ENCODE results near the gene CPEB1. TPM values are rescaled to one million over a fixed set of nuclear protein-coding genes. Genes with fewer than 3 reads are reported as not detected.

CPEB1 gene
- total RNA-seq, 1 donor from 2014 or later, result 2.5 TPM

DNA sequence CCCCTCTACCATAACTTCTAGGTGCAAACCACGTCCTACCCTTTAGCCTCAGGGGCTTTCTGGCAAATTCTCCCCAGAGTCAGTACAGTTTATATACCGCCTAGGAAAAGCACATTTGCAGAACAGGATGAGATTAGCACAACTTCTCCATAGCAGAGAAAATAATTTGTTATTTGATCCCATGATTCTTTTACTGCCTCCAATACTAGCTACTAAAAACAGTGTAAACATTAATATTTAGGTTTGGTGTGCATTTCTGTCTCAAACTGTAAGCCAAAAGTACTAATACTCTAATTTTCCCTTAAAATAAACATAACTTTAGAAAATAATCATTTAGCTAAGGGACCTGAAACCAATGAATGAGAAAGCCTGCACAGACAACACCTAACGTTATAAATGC is 4.5 kb downstream of the CPEB1 start:
- Histone ChIP-seq H3K27ac (no peak overlapping the region), H3K36me3 (no peaks in the 10 kb centered on the region), H3K9me3 (no peaks in the 10 kb centered on the region), H3K27me3 (peaks cover 53% of the 10 kb centered on the region), H3K4me3 (no peak overlapping the region), H3K4me1 (peaks cover 11% of the 10 kb centered on the region)
- intact Hi-C loops (cut with DNase I), result no loop called here
- TF ChIP-seq CTCF (IDR thresholded peaks at IDR 0.05), result no peak
- DNase-seq, result no peak
- no peak for ATAC-seq

GRCh38 chr15:82641129-82641798 is 5.9 kb downstream of the CPEB1 start:
- Histone ChIP-seq H3K9me3 (no peaks in the 10 kb centered on the region), H3K27ac (no peak overlapping the region), H3K4me1 (no peaks in the 10 kb centered on the region), H3K27me3 (peaks cover 39% of the 10 kb centered on the region), H3K4me3 (no peak overlapping the region), H3K36me3 (no peaks in the 10 kb centered on the region)
- intact Hi-C loops (cut with DNase I), result no loop called here
- no peak for DNase-seq
- TF ChIP-seq CTCF (IDR thresholded peaks at IDR 0.05), result no peak
- ATAC-seq, result no peak

- intact Hi-C loops (cut with DNase I), result no loop called here
- no peak for TF ChIP-seq CTCF (IDR thresholded peaks at IDR 0.05)
- Histone ChIP-seq H3K9me3 (no peaks in the 10 kb centered on the region), H3K27ac (no peak overlapping the region), H3K4me1 (no peaks in the 10 kb centered on the region), H3K27me3 (peaks cover 33% of the 10 kb centered on the region), H3K4me3 (no peak overlapping the region), H3K36me3 (no peaks in the 10 kb centered on the region)
- DNase-seq (no peak), ATAC-seq (no peak)
Observed at GRCh38 chr15:82640672-82641071, 6.5 kb downstream of the CPEB1 start.

GRCh38 chr15:82635798-82636197 is 11.4 kb downstream of the CPEB1 start:
- DNase-seq, result no peak
- Histone ChIP-seq H3K9me3 (no peaks in the 10 kb centered on the region), H3K4me3 (no peak overlapping the region), H3K27me3 (no peaks in the 10 kb centered on the region), H3K36me3 (no peaks in the 10 kb centered on the region), H3K4me1 (no peaks in the 10 kb centered on the region), H3K27ac (no peak overlapping the region)
- ATAC-seq, result no peak
- intact Hi-C loops (cut with DNase I), result no loop called here
- no peak for TF ChIP-seq CTCF (IDR thresholded peaks at IDR 0.05)

DNA sequence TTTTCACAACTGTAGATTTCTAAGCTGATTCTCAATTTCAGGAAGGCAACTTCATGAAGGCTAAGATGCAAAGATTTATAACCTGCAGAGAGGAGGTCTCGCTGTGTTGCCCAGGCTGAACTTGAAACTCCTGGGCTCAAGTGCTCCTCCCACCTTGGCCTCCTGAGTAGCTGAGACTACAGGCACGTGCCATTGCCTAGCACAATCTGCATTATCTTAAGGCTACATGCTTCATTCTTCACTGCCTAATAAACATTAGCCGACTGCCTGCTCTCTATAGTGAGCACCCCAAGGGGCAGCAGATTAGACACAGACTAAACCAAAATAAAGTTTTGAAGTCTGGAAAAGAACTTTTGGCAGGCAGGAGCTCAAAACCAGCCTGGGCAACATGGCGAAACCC is 17.1 kb downstream of the CPEB1 start:
- TF ChIP-seq CTCF (IDR thresholded peaks at IDR 0.05), result no peak
- H3K27ac ChIP-seq, result no peak overlapping the region
- ATAC-seq, result no peak

DNA sequence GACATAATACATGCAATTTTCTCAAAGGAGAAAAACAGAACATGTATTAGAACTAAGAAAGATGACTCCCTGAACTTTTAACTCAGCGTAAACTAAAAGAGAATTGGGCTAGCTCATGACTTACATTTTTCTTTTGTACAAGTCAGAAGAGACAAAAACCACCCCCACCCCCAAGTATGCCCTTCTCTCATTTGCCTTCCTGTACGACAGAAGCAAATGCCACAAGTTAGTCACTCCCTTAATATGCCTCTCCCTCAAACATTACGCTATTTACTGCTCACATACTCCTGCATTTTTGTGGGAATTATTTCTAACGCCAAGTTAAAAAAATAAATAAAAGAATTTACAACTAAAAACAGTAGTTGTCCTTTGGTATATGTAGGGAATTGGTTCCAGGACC is 22.0 kb downstream of the CPEB1 start:
- DNase-seq (no peak), ATAC-seq (no peak)
- intact Hi-C loops (cut with DNase I), result no loop called here
- Histone ChIP-seq H3K9me3 (no peaks in the 10 kb centered on the region), H3K27ac (no peak overlapping the region), H3K4me1 (no peaks in the 10 kb centered on the region), H3K36me3 (no peaks in the 10 kb centered on the region), H3K27me3 (no peaks in the 10 kb centered on the region), H3K4me3 (no peak overlapping the region)
- TF ChIP-seq CTCF (IDR thresholded peaks at IDR 0.05), result no peak

More for the DNA sequence above, 17.1 kb downstream of the CPEB1 start:
- no peaks in the 10 kb centered on the region for H3K4me1 ChIP-seq
- DNase-seq, result no peak
- H3K9me3 ChIP-seq, result no peaks in the 10 kb centered on the region
- H3K4me3 ChIP-seq, result no peak overlapping the region
- no peaks in the 10 kb centered on the region for H3K36me3 ChIP-seq
- no peaks in the 10 kb centered on the region for H3K27me3 ChIP-seq
- intact Hi-C loops (cut with DNase I), result no loop called here

All from upper lobe of right lung (tissue), 1 donor.